Lower lobe of right lung (tissue), 2 donors: ENCODE data around the gene MICOS13. TPM values are rescaled to one million over a fixed set of nuclear protein-coding genes. Genes with fewer than 3 reads are reported as not detected.

ENCODE experiments used
- ATAC-seq, 2 donors: fragments of 200-7000 bp; cut with Tn5 transposase; one replicate each; pipeline ENCODE4 v1.9.1; 2020 to 2022; ENCODE audit warnings: mild to moderate bottlenecking in 2 of 2, moderate library complexity in 2 of 2
- DNase-seq: peaks from one replicate; pipeline ENCODE4 v3.0.0-alpha.2; 2020
- H3K27ac ChIP-seq: fragments of 200-600 bp; one replicate; pipeline ENCODE4 v1.8.0; 2022
- H3K27me3 ChIP-seq: fragments of 200-600 bp; one replicate; pipeline ENCODE4 v1.8.0; 2022; ENCODE audit warnings: low read depth
- H3K36me3 ChIP-seq: fragments of 200-600 bp; one replicate; pipeline ENCODE4 v1.8.0; 2022; ENCODE audit warnings: mild to moderate bottlenecking
- H3K4me1 ChIP-seq: fragments of 200-600 bp; one replicate; pipeline ENCODE4 v1.8.0; 2022
- H3K4me3 ChIP-seq: fragments of 200-600 bp; one replicate; pipeline ENCODE4 v1.8.0; 2022; ENCODE audit warnings: mild to moderate bottlenecking
- H3K9me3 ChIP-seq: fragments of 200-600 bp; one replicate; pipeline ENCODE4 v1.8.0; 2022
- CTCF ChIP-seq: fragments of 200-600 bp; IDR thresholded peaks from one replicate; pipeline ENCODE4 v1.8.0; 2022; ENCODE audit warnings: antibody characterized with exemption, mild to moderate bottlenecking
- intact Hi-C: fragments of 100-400 bp; cut with DNase I; formaldehyde crosslinking; loops from one replicate; pipeline ENCODE4 v1.11.0; 2022
- total RNA-seq: library from RNA; stranded (reverse); fragmentation: NEBNext Ultra II Directional; extraction: Animal tissue kit (Norgen Biotek cat#: 25700); gene quantifications from one replicate; pipeline ENCODE4 v1.2.1, GENCODE V29; 2021
- donor health status: DM: no; HTN: yes; CAD: no; lungs with severe emphysema.

The MICOS13 gene
- total RNA-seq, 1 donor from 2014 or later, result 42.7 TPM

- peaks cover 3% of the 10 kb centered on the region for H3K4me1 ChIP-seq
- no peak overlapping the region for H3K27ac ChIP-seq
- H3K4me3 ChIP-seq, result no peak overlapping the region
- no peak for TF ChIP-seq CTCF
- H3K27me3 ChIP-seq, result no peaks in the 10 kb centered on the region
- H3K9me3 ChIP-seq, result no peaks in the 10 kb centered on the region
- ATAC-seq (no peak), DNase-seq (no peak)
- H3K36me3 ChIP-seq, result peaks cover 86% of the 10 kb centered on the region
- intact Hi-C loops, result no loop called here
Observed at GRCh38 chr19:5697022-5697889, 16.9 kb upstream of the MICOS13 start.

GRCh38 chr19:5696196-5697021 is 16.1 kb upstream of the MICOS13 start:
- Histone ChIP-seq H3K27ac (no peak overlapping the region), H3K27me3 (no peaks in the 10 kb centered on the region), H3K4me3 (no peak overlapping the region), H3K9me3 (no peaks in the 10 kb centered on the region), H3K4me1 (peaks cover 12% of the 10 kb centered on the region), H3K36me3 (peaks cover 95% of the 10 kb centered on the region)
- ATAC-seq (no peak), DNase-seq (no peak)
- no peak for TF ChIP-seq CTCF
- intact Hi-C loops, result no loop called here

- H3K9me3 ChIP-seq, result no peaks in the 10 kb centered on the region
- H3K27ac ChIP-seq, result no peak overlapping the region
- H3K4me1 ChIP-seq, result peaks cover 17% of the 10 kb centered on the region
- peaks cover 90% of the 10 kb centered on the region for H3K36me3 ChIP-seq
- no peak overlapping the region for H3K4me3 ChIP-seq
- H3K27me3 ChIP-seq, result no peaks in the 10 kb centered on the region
- TF ChIP-seq CTCF, result no peak
- intact Hi-C loops, result no loop called here
- DNase-seq (no peak), ATAC-seq (no peak)
Observed at GRCh38 chr19:5695649-5696195, 15.4 kb upstream of the MICOS13 start.

- intact Hi-C loops, result no loop called here
- Histone ChIP-seq H3K9me3 (no peaks in the 10 kb centered on the region), H3K4me3 (no peak overlapping the region), H3K27ac (no peak overlapping the region), H3K36me3 (peaks cover 84% of the 10 kb centered on the region), H3K27me3 (no peaks in the 10 kb centered on the region), H3K4me1 (peaks cover 17% of the 10 kb centered on the region)
- TF ChIP-seq CTCF, result no peak
- ATAC-seq (no peak), DNase-seq (no peak)
Observed at GRCh38 chr19:5694956-5695648, 14.8 kb upstream of the MICOS13 start.
